ENCODE data around the gene EFHD1. TPM values are rescaled to one million over a fixed set of nuclear protein-coding genes. Genes with fewer than 3 reads are reported as not detected.

EFHD1 gene
- total RNA-seq, 1 experiment from 2014 or later: 0.58 TPM

GRCh38 chr2:232700154-232700553 lies 66.8 kb downstream of the EFHD1 start:
- BruUV-seq (replicated peaks): no TSS peak
- POLR2A ChIA-PET (ENCODE audit: low non-redundant PET): no interaction called here
- CTCF ChIA-PET: no interaction called here
- Histone ChIP-seq H3K9me3 (ENCODE audit: low read depth, low read length, poor library complexity, severe bottlenecking) (no peaks in the 10 kb centered on the region), H3K27ac (ENCODE audit: low read depth, low read length, poor library complexity, severe bottlenecking) (no peak overlapping the region), H3K4me1 (ENCODE audit: insufficient read depth, low read length, poor library complexity, severe bottlenecking) (peaks cover 20% of the 10 kb centered on the region), H3K4me3 (ENCODE audit: low read depth, low read length, poor library complexity, severe bottlenecking) (no peak overlapping the region), H3K27me3 (replicated peaks; ENCODE audit: insufficient read depth, low read depth, low read length, poor library complexity) (no peaks in the 10 kb centered on the region), H3K36me3 (ENCODE audit: insufficient read depth, low read length, poor library complexity, severe bottlenecking) (peaks cover 8% of the 10 kb centered on the region)
- TF ChIP-seq CTCF (conservative IDR thresholded peaks at IDR 0.05; ENCODE audit: low read depth, low read length) (no peak), EZH2 (IDR thresholded peaks at IDR 0.05; ENCODE audit: borderline replicate concordance, low read depth, low read length, poor library complexity, severe bottlenecking) (no peak)
- intact Hi-C loops (cut with micrococcal nuclease; ENCODE audit: unreplicated experiment): no loop called here
- no peak for DNase-seq (ENCODE audit: low spot score)

- TF ChIP-seq CTCF (conservative IDR thresholded peaks at IDR 0.05; ENCODE audit: low read depth, low read length) (no peak), EZH2 (IDR thresholded peaks at IDR 0.05; ENCODE audit: borderline replicate concordance, low read depth, low read length, poor library complexity, severe bottlenecking) (no peak)
- H3K4me3 ChIP-seq (ENCODE audit: low read depth, low read length, poor library complexity, severe bottlenecking): no peak overlapping the region
- BruUV-seq (replicated peaks): no TSS peak
- H3K36me3 ChIP-seq (ENCODE audit: insufficient read depth, low read length, poor library complexity, severe bottlenecking): peaks cover 26% of the 10 kb centered on the region
- no peak overlapping the region for H3K27ac ChIP-seq (ENCODE audit: low read depth, low read length, poor library complexity, severe bottlenecking)
- no peaks in the 10 kb centered on the region for H3K27me3 ChIP-seq (replicated peaks; ENCODE audit: insufficient read depth, low read depth, low read length, poor library complexity)
- CTCF ChIA-PET: no interaction called here
- POLR2A ChIA-PET (ENCODE audit: low non-redundant PET): no interaction called here
- no peak for DNase-seq (ENCODE audit: low spot score)
- H3K4me1 ChIP-seq (ENCODE audit: insufficient read depth, low read length, poor library complexity, severe bottlenecking): no peaks in the 10 kb centered on the region
- H3K9me3 ChIP-seq (ENCODE audit: low read depth, low read length, poor library complexity, severe bottlenecking): peaks cover 3% of the 10 kb centered on the region
- intact Hi-C loops (cut with micrococcal nuclease; ENCODE audit: unreplicated experiment): no loop called here
These were observed 73.7 kb downstream of the EFHD1 start for GRCh38 chr2:232707076-232707475.

- H3K9me3 ChIP-seq (ENCODE audit: low read depth, low read length, poor library complexity, severe bottlenecking): peaks cover 7% of the 10 kb centered on the region
- TF ChIP-seq EZH2 (IDR thresholded peaks at IDR 0.05; ENCODE audit: borderline replicate concordance, low read depth, low read length, poor library complexity, severe bottlenecking) (no peak), CTCF (conservative IDR thresholded peaks at IDR 0.05; ENCODE audit: low read depth, low read length) (no peak)
- intact Hi-C loops (cut with micrococcal nuclease; ENCODE audit: unreplicated experiment): no loop called here
- H3K4me3 ChIP-seq (ENCODE audit: low read depth, low read length, poor library complexity, severe bottlenecking): no peak overlapping the region
- no TSS peak for BruUV-seq (replicated peaks)
- H3K27ac ChIP-seq (ENCODE audit: low read depth, low read length, poor library complexity, severe bottlenecking): no peak overlapping the region
- CTCF ChIA-PET: no interaction called here
- no peaks in the 10 kb centered on the region for H3K27me3 ChIP-seq (replicated peaks; ENCODE audit: insufficient read depth, low read depth, low read length, poor library complexity)
- DNase-seq (ENCODE audit: low spot score): no peak
- peaks cover 3% of the 10 kb centered on the region for H3K36me3 ChIP-seq (ENCODE audit: insufficient read depth, low read length, poor library complexity, severe bottlenecking)
- H3K4me1 ChIP-seq (ENCODE audit: insufficient read depth, low read length, poor library complexity, severe bottlenecking): no peaks in the 10 kb centered on the region
- POLR2A ChIA-PET (ENCODE audit: low non-redundant PET): no interaction called here
These were observed 80.1 kb downstream of the EFHD1 start for GRCh38 chr2:232713505-232713904.
